Endothelial cell (in vitro differentiated cells): Measurements from ENCODE around the gene RASA2. TPM values are rescaled to one million over a fixed set of nuclear protein-coding genes. Genes with fewer than 3 reads are reported as not detected.
A peak's percentile ranks its signal among the peaks of the same experiment; 100 is the strongest.

Source experiments
- DNase-seq: peaks from one replicate; pipeline ENCODE4 v3.0.0; 2021; ENCODE audit warnings: low spot score
- H3K27ac Mint-ChIP-seq: one replicate; pipeline ENCODE4 v1.8.0; 2021; ENCODE audit warnings: mixed read lengths, inconsistent platforms; ENCODE audit not compliant: unreplicated experiment
- H3K27me3 Mint-ChIP-seq: one replicate; pipeline ENCODE4 v1.8.0; 2021; ENCODE audit warnings: mild to moderate bottlenecking, moderate library complexity, mixed read lengths, inconsistent platforms; ENCODE audit not compliant: unreplicated experiment
- H3K36me3 Mint-ChIP-seq: one replicate; pipeline ENCODE4 v1.8.0; 2021; ENCODE audit warnings: mild to moderate bottlenecking, low read depth, mixed read lengths, inconsistent platforms; ENCODE audit not compliant: unreplicated experiment
- H3K4me1 Mint-ChIP-seq: one replicate; pipeline ENCODE4 v1.8.0; 2021; ENCODE audit warnings: mild to moderate bottlenecking, mixed read lengths, inconsistent platforms; ENCODE audit not compliant: unreplicated experiment
- H3K4me3 Mint-ChIP-seq: one replicate; pipeline ENCODE4 v1.8.0; 2021; ENCODE audit warnings: mild to moderate bottlenecking, mixed read lengths, inconsistent platforms; ENCODE audit not compliant: unreplicated experiment
- H3K9me3 Mint-ChIP-seq: one replicate; pipeline ENCODE4 v1.8.0; 2021; ENCODE audit warnings: mixed read lengths, inconsistent platforms; ENCODE audit not compliant: unreplicated experiment
- total RNA-seq: library from RNA; stranded (reverse); fragmentation: NEBNext Ultra II Directional; extraction: Animal tissue kit (Norgen Biotek cat#: 25700); gene quantifications from one replicate; pipeline ENCODE4 v1.2.1, GENCODE V29; 2021; ENCODE audit not compliant: unreplicated experiment
- TF ChIP-seq, protein P1 (sequence below): fragments of 200-600 bp; sonication (generic); IDR thresholded peaks from one replicate; pipeline ENCODE4 v1.5.0; 2021; ENCODE audit warnings: antibody characterized with exemption; ENCODE audit not compliant: unreplicated experiment

The RASA2 gene
- total RNA-seq, 1 donor from 2014 or later: 32.5 TPM

- H3K4me1 Mint-ChIP-seq: peaks cover 4% of the 10 kb centered on the region
- H3K4me3 Mint-ChIP-seq: no peak overlapping the region
- H3K9me3 Mint-ChIP-seq: no peaks in the 10 kb centered on the region
- H3K36me3 Mint-ChIP-seq: peaks cover 23% of the 10 kb centered on the region
- TF ChIP-seq, protein P1, sequence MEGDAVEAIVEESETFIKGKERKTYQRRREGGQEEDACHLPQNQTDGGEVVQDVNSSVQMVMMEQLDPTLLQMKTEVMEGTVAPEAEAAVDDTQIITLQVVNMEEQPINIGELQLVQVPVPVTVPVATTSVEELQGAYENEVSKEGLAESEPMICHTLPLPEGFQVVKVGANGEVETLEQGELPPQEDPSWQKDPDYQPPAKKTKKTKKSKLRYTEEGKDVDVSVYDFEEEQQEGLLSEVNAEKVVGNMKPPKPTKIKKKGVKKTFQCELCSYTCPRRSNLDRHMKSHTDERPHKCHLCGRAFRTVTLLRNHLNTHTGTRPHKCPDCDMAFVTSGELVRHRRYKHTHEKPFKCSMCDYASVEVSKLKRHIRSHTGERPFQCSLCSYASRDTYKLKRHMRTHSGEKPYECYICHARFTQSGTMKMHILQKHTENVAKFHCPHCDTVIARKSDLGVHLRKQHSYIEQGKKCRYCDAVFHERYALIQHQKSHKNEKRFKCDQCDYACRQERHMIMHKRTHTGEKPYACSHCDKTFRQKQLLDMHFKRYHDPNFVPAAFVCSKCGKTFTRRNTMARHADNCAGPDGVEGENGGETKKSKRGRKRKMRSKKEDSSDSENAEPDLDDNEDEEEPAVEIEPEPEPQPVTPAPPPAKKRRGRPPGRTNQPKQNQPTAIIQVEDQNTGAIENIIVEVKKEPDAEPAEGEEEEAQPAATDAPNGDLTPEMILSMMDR: no peak
- DNase-seq: no peak
- H3K27me3 Mint-ChIP-seq: no peaks in the 10 kb centered on the region
- H3K27ac Mint-ChIP-seq: no peak overlapping the region
Measured at GRCh38 chr3:141442446-141442845, 44.4 kb upstream of the RASA2 start.

GRCh38 chr3:141442914-141443313, 43.9 kb upstream of the RASA2 start:
- H3K9me3 Mint-ChIP-seq: no peaks in the 10 kb centered on the region
- no peak for DNase-seq
- H3K27me3 Mint-ChIP-seq: no peaks in the 10 kb centered on the region
- H3K36me3 Mint-ChIP-seq: peaks cover 23% of the 10 kb centered on the region
- H3K27ac Mint-ChIP-seq: peak overlapping the region; percentile 15
- no peak overlapping the region for H3K4me3 Mint-ChIP-seq
- peaks cover 4% of the 10 kb centered on the region for H3K4me1 Mint-ChIP-seq
- TF ChIP-seq, protein P1: no peak

GRCh38 chr3:141444586-141445285, 42.1 kb upstream of the RASA2 start:
- Mint-ChIP-seq H3K27me3 (no peaks in the 10 kb centered on the region), H3K27ac (no peak overlapping the region), H3K9me3 (no peaks in the 10 kb centered on the region), H3K36me3 (peaks cover 23% of the 10 kb centered on the region), H3K4me3 (no peak overlapping the region), H3K4me1 (peaks cover 9% of the 10 kb centered on the region)
- TF ChIP-seq, protein P1: no peak
- no peak for DNase-seq

GRCh38 chr3:141445990-141446389, 40.8 kb upstream of the RASA2 start:
- peaks cover 23% of the 10 kb centered on the region for H3K36me3 Mint-ChIP-seq
- peaks cover 11% of the 10 kb centered on the region for H3K4me1 Mint-ChIP-seq
- no peak overlapping the region for H3K4me3 Mint-ChIP-seq
- no peaks in the 10 kb centered on the region for H3K27me3 Mint-ChIP-seq
- H3K27ac Mint-ChIP-seq: no peak overlapping the region
- DNase-seq: no peak
- TF ChIP-seq, protein P1: no peak
- no peaks in the 10 kb centered on the region for H3K9me3 Mint-ChIP-seq

DNA sequence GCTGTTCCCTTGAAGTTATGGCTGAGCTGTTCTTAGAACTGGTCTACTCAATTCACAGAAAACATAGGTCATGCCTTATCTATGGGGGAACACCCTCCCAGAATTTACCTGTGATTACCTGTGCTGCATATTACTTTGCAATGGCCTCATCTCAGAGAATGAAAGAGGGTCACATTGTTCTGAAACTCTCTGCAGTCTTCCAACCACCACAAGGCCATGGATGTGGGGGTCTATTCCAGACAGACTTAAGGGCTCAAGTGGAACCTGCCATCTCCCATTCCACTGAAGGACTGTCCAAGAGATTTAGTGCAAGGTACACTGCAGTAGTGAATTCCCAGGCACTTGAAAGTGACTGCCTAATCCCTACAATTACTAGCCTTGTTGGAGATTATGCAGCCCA, 40.1 kb upstream of the RASA2 start:
- TF ChIP-seq, protein P1: no peak

More for the DNA sequence above, 40.1 kb upstream of the RASA2 start:
- Mint-ChIP-seq H3K27ac (no peak overlapping the region), H3K27me3 (no peaks in the 10 kb centered on the region), H3K36me3 (peaks cover 23% of the 10 kb centered on the region), H3K9me3 (no peaks in the 10 kb centered on the region), H3K4me3 (no peak overlapping the region), H3K4me1 (peaks cover 7% of the 10 kb centered on the region)
- DNase-seq: no peak
